Muscle of arm (tissue), 12 donors: ENCODE data around the gene ANHX. TPM values are rescaled to one million over a fixed set of nuclear protein-coding genes. Genes with fewer than 3 reads are reported as not detected.

Experiments used
- DNase-seq: peaks from one replicate; pipeline ENCODE4 v3.0.0-alpha.2; 2013
- polyA plus RNA-seq, 12 donors: library from polyadenylated mRNA; unstranded; fragments of 120-200 nt; gene quantifications; one replicate each; pipeline ENCODE4 v1.2.1, GENCODE V29; 2013; ENCODE audit not compliant: insufficient read length in 12 of 12

The ANHX gene
- polyA plus RNA-seq, 12 donors: not detected

DNA sequence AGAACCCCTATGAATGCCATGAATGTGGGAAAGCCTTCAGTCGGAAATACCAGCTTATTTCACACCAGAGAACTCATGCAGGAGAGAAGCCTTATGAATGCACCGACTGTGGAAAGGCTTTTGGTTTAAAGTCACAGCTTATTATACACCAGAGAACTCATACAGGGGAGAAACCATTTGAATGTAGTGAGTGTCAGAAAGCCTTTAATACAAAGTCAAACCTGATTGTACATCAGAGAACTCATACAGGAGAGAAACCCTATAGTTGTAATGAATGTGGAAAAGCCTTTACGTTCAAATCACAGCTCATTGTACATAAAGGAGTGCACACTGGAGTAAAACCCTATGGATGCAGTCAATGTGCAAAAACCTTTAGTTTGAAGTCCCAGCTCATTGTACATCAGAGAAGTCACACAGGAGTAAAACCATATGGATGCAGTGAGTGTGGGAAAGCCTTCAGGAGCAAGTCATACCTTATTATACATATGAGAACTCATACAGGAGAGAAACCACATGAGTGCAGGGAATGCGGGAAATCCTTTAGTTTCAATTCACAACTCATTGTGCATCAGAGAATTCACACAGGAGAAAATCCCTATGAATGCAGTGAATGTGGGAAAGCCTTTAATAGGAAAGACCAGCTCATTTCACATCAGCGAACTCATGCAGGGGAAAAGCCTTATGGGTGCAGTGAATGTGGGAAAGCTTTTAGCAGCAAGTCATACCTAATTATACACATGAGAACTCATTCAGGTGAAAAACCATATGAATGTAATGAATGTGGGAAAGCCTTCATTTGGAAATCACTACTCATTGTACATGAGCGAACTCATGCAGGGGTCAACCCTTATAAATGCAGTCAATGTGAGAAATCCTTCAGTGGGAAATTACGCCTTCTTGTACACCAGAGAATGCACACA is 32.1 kb downstream of the ANHX start:
- no peak for DNase-seq

DNA sequence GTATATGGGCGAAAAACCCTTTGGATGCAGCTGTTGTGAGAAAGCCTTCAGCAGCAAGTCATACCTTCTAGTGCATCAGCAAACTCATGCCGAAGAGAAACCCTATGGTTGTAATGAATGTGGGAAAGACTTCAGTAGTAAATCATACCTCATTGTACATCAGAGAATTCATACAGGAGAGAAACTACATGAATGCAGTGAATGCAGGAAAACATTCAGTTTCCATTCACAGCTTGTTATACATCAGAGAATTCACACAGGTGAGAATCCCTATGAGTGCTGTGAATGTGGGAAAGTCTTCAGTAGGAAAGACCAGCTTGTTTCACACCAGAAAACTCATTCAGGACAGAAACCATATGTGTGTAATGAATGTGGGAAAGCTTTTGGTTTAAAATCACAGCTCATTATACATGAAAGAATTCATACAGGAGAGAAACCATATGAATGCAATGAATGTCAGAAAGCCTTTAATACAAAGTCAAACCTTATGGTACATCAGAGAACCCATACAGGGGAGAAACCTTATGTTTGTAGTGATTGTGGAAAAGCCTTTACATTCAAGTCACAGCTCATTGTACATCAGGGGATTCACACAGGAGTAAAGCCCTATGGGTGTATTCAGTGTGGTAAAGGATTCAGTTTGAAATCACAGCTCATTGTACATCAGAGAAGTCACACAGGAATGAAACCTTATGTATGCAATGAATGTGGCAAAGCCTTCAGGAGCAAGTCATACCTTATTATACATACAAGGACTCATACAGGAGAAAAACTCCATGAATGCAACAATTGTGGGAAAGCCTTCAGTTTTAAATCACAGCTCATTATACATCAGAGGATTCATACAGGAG is 33.0 kb downstream of the ANHX start:
- DNase-seq: no peak

DNA sequence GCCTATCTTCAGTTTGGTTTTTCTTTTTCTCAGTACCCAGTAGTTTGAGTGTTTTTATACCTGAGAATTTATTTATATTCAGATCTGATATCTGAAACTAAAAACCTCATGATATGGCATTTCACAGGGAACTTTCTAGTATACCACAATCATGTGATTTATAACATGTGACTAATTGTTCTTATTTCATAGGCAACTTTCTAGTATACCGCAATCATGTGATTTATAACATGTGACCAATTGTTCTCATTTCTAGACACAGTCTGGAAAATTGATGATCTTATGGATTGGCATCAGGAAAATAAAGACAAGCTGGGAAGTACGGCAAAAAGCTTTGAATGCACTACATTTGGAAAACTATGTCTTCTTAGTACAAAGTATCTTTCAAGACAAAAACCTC is 33.8 kb downstream of the ANHX start:
- no peak for DNase-seq

DNA sequence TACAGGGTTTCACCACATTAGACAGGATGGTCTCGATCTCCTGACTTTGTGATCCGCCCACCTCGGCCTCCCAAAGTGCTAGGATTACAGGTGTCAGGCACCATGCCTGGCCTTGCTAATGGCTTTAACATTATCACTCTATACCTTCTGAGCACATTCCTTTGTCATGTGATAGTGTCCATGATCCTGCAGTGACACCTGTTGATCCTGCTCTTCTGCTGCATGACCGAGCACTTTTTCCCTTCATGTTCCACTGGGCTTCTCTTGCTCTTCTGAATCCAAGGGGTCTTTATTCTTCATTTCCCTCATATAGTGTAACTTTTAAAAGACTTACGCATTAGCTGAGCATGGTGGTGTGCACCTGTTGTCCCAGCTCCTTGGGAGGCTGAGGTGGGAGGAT is 42.8 kb downstream of the ANHX start:
- DNase-seq: no peak

DNA sequence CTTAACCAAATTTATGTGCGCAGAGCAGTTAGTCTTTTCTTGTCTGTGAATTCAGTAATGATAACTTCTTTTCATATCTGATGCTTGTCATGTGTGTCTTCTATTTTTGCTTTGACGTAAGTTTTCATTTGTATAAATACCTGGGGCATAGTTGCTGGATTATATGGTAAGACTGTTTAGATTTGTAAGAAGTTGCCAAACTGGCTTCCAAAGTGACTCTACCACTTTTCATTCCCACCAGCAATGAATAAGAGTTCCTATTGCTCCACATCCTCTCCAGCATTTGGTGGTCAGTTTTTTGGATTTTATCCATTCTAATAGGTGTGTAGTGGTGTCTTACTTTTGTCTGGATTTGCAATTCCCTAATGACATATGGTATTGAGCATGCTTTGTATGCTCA is 45.5 kb downstream of the ANHX start:
- no peak for DNase-seq

DNA sequence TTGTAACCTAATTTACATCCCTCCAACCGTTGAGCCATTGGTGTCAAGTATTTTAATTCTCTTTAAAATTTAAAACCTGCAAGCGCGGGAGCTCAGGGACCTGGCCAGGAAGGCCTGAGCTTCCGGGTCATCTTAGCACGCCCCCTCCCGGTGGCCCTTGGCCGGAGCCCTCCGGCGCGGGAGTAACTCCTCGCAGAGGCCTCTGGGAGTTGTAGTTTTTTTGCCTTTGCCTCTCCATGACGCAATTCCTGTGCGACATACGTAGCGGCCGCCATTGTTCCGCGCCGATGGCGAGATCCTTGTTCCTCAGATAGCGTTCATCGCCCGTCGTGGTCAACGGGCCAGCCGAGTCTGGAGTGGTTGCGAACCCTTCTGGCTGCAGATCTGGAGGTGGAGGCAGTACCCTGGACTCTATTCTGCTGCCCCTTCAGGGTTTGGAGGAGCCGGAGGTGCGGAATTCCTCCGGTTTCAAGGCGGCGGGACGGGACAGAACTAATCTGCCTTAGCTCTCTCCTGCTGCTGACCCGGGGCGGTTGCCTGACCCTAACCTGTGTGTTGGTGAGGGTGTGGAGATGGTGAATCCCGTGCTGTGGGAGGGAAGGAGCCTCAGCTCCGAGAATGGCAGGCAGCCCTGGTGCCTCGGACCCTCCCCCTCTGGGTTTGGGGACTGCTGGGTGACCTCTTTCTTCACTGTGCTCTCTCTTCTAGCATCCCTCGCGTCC is 54.3 kb downstream of the ANHX start, which contains the start of gene ZNF268:
Gene ZNF268 (plus strand): TSS at position 258 of the 722 bp plus-strand sequence. CDS start 503 bp downstream, outside the sequence.
- DNase-seq: peak; percentile 94

DNA sequence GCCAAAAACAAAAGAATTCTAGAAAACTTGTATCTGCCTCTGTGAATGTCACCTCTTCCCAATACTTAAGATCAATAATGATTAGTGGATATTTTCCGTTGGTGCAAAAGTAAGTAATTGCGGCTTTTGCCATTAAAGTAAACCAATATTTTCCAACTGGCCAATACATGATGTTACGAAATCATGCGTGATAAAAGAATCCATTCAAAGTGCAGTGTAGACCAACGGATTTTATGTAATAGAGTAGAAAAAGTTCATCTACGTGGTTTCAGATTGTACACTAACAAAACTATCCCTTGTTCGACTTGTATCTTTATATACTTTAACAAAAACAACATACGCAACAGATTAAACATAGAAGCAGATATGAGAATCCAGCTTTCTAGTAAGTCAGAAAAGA is 55.0 kb downstream of the ANHX start:
- DNase-seq: no peak

DNA sequence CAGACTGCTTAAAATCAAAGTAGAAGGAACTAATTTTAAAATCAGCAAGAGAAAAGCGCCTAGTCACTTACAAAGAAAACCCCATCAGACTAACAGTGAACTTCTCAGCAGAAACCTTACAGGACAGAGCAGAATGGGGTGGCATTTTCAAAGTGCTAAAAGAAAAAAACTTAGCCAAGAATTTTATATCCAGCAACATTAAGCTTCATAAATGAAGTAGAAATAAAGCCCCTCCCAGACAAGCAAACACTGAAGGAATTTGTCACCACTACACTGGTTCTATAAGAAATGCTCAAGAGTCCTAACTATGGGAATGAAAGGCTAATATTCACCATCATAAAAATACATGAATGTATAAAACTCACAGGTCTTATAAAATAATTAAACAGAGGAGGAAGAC is 60.8 kb downstream of the ANHX start:
- DNase-seq: no peak

DNA sequence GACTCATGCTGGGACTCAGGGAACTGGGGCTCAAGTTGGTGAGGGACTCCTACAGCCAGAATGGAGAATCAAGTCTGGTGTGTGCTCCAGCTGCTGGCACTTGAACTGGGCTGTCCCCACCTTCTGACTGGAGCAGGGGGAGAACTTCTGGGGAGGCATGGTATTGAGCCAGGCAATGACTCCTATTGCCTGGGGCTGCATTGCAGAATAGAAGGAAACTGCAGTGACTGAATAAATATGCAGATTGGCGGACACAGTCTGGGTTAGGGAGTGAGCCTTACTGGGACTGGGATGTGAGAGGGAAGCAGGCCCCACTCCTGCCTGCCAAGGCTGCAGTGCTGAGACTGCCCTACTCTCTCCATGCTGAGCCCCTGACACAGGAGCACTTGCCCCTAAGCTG is 63.2 kb downstream of the ANHX start:
- no peak for DNase-seq

Other genes with a start within 250 kb of the ANHX start
- gene ZNF26, start 249.5 kb downstream of the ANHX start, polyA plus RNA-seq: 10 to 100 TPM in 3 of 12 donors, 1 to 10 TPM in 8, not detected in 1; 6.0 to 10.8 (median 9.0) TPM
- gene ZNF84, start 198.4 kb downstream of the ANHX start, polyA plus RNA-seq: 10 to 100 TPM in 11 of 12 donors, not detected in 1; 26.7 to 53.1 (median 32.8) TPM
- gene ZNF140, start 155.0 kb downstream of the ANHX start, polyA plus RNA-seq: 10 to 100 TPM in 10 of 12 donors, 1 to 10 TPM in 1, not detected in 1; 9.4 to 23.0 (median 16.3) TPM
- 1 to 10 TPM in 11 of 12 donors, not detected in 1; 1.2 to 4.4 (median 2.1) TPM for gene ZNF891, start 105.6 kb downstream of the ANHX start, polyA plus RNA-seq
- gene ZNF10, start 105.2 kb downstream of the ANHX start, polyA plus RNA-seq: 10 to 100 TPM in 2 of 12 donors, 1 to 10 TPM in 9, not detected in 1; 3.1 to 11.2 (median 6.8) TPM
- 10 to 100 TPM in 8 of 12 donors, 1 to 10 TPM in 3, not detected in 1; 8.2 to 23.8 (median 11.1) TPM for gene ZNF268, start 54.4 kb downstream of the ANHX start, polyA plus RNA-seq